Hepatocyte (in vitro differentiated cells): Measurements from ENCODE around the gene MALL. TPM values are rescaled to one million over a fixed set of nuclear protein-coding genes. Genes with fewer than 3 reads are reported as not detected.

ENCODE experiments used
- DNase-seq: peaks from one replicate; pipeline ENCODE4 v3.0.0-alpha.2; 2016; ENCODE audit warnings: low spot score
- H2AFZ ChIP-seq: fragments of 200-600 bp; sonication (generic); 2 replicates; pipeline ENCODE4 v1.6.0; 2016; ENCODE audit warnings: antibody characterized with exemption, mild to moderate bottlenecking
- H3K27ac ChIP-seq: fragments of 200-600 bp; sonication (generic); 2 replicates; pipeline ENCODE4 v1.5.1; 2016; ENCODE audit warnings: mild to moderate bottlenecking
- H3K27me3 ChIP-seq: fragments of 200-600 bp; sonication (generic); 2 replicates; pipeline ENCODE4 v1.6.1; 2016
- H3K36me3 ChIP-seq: fragments of 200-600 bp; sonication (generic); replicated peaks from 2 replicates; pipeline ENCODE4 v1.5.1; 2016; ENCODE audit warnings: low read depth; ENCODE audit not compliant: insufficient read depth
- H3K4me1 ChIP-seq: fragments of 200-600 bp; sonication (generic); 2 replicates; pipeline ENCODE4 v1.5.1; 2016; ENCODE audit warnings: mild to moderate bottlenecking, moderate library complexity; ENCODE audit not compliant: insufficient read depth
- H3K4me2 ChIP-seq: fragments of 200-600 bp; sonication (generic); 2 replicates; pipeline ENCODE4 v1.6.0; 2016
- H3K4me3 ChIP-seq: fragments of 200-600 bp; sonication (generic); 2 replicates; pipeline ENCODE4 v1.5.1; 2016; ENCODE audit warnings: mild to moderate bottlenecking
- H3K79me2 ChIP-seq: fragments of 200-600 bp; sonication (generic); 2 replicates; pipeline ENCODE4 v1.6.0; 2017; ENCODE audit warnings: mild to moderate bottlenecking
- H3K9me2 ChIP-seq: fragments of 200-600 bp; sonication (generic); replicated peaks from 2 replicates; pipeline ENCODE4 v1.6.0; 2017; ENCODE audit warnings: mild to moderate bottlenecking; ENCODE audit not compliant: insufficient read depth
- H3K9me3 ChIP-seq: fragments of 200-600 bp; sonication (generic); 2 replicates; pipeline ENCODE4 v1.5.1; 2016; ENCODE audit warnings: low read depth, mild to moderate bottlenecking
- H4K20me1 ChIP-seq: fragments of 200-600 bp; sonication (generic); 2 replicates; pipeline ENCODE4 v1.6.0; 2016; ENCODE audit warnings: mild to moderate bottlenecking; ENCODE audit not compliant: insufficient read depth, poor library complexity, severe bottlenecking
- CTCF ChIP-seq: fragments of 200-600 bp; sonication (generic); IDR thresholded peaks from 2 replicates; pipeline ENCODE4 v1.5.1; 2016; ENCODE audit warnings: antibody characterized with exemption, mild to moderate bottlenecking; ENCODE audit not compliant: poor library complexity
- EZH2 ChIP-seq: fragments of 200-600 bp; sonication (generic); IDR thresholded peaks from 2 replicates; pipeline ENCODE4 v1.6.1; 2016; ENCODE audit warnings: antibody characterized with exemption, mild to moderate bottlenecking, borderline replicate concordance
- EZH2phosphoT487 ChIP-seq: fragments of 200-600 bp; sonication (generic); IDR thresholded peaks from one replicate; pipeline ENCODE4 v1.6.1; 2018; ENCODE audit warnings: antibody characterized with exemption, mild to moderate bottlenecking, low read depth, moderate library complexity; ENCODE audit not compliant: unreplicated experiment, severe bottlenecking
- WGBS: methylation state at CpG from one replicate; pipeline ENCODE4 v1.1.6; 2016; ENCODE audit warnings: low lambda C conversion rate; ENCODE audit errors: missing lambda C conversion rate; 5-methylcytosine and 5-hydroxymethylcytosine counted together
- polyA plus RNA-seq: library from polyadenylated mRNA; unstranded; fragments of >200 nt; fragmentation: Nextera tagmentation; extraction: Ambion mirVana; gene quantifications from 2 replicates; pipeline ENCODE4 v1.2.1, GENCODE V29; 2016
- total RNA-seq: library from RNA; depleted of rRNA; stranded (reverse); fragments of >200 nt; gene quantifications from 2 replicates; pipeline ENCODE4 v1.2.3, GENCODE V29; 2014

The MALL gene
- total and polyA plus RNA-seq, 2 experiments from 2014 or later: 30.8 to 55.7 TPM

GRCh38 chr2:110152943-110153342 lies 37.3 kb upstream of the MALL start:
- no peaks in the 10 kb centered on the region for H4K20me1 ChIP-seq
- H3K9me3 ChIP-seq: no peaks in the 10 kb centered on the region
- no peaks in the 10 kb centered on the region for H3K79me2 ChIP-seq
- no peaks in the 10 kb centered on the region for H3K27me3 ChIP-seq
- H3K9me2 ChIP-seq: no peaks in the 10 kb centered on the region
- DNase-seq: no peak
- TF ChIP-seq EZH2phosphoT487: no peak
- no peak for TF ChIP-seq EZH2
- no peak for TF ChIP-seq CTCF
- H3K36me3 ChIP-seq: no peaks in the 10 kb centered on the region
- no peak overlapping the region for H3K4me3 ChIP-seq
- H3K4me2 ChIP-seq: no peak overlapping the region
- 82% methylated on average over 3 of the region's 3 CpGs for WGBS
- H3K4me1 ChIP-seq: no peaks in the 10 kb centered on the region
- H3K27ac ChIP-seq: no peak overlapping the region
- no peak overlapping the region for H2AFZ ChIP-seq

DNA sequence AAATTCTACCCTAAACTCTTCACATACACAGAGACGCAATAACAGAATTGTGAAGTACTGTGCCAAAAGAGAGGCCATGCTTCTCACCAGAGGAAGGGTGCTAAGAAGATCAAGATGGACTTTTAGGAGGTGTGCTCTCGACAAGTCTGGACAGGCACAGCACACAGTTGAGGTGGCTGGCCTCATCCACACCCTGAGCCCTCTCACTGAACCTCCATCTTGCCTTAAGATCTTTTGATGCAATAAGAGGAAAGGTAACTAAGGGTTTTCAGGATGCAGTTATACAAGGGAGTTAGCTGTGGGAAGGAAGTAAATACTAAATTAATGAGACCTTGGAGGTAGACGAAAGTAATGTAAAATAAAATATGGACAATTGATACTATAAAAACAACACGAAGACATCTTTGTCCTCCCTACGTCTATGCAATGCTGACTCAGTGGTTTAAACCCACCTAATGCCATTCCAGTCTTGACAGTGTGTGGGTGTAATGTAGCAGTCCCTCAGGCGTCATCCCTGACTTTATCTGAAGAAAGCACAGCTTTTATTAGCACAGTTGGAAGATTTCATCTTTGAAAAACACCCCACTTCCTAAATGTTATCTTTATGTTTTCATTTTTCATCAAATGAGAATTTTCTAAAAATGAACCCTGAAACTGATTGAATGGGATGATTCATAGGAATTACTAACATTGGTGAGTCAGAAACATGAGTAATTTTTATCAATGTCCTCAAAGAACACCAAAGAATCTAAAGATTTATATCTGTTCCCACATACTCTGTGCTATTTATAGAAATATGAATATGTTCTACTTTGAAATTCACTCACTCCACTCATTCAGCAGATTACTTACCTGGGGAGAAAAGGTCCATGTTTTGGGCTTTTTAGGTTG lies 34.0 kb upstream of the MALL start:
- WGBS: 69% methylated on average over 6 of the region's 6 CpGs
- Histone ChIP-seq H2AFZ (no peak overlapping the region), H3K27me3 (no peaks in the 10 kb centered on the region), H3K4me1 (no peaks in the 10 kb centered on the region), H3K9me3 (no peaks in the 10 kb centered on the region), H3K36me3 (no peaks in the 10 kb centered on the region), H3K79me2 (no peaks in the 10 kb centered on the region), H3K4me2 (no peak overlapping the region), H3K27ac (no peak overlapping the region), H3K4me3 (no peak overlapping the region), H3K9me2 (no peaks in the 10 kb centered on the region), H4K20me1 (no peaks in the 10 kb centered on the region)
- DNase-seq: no peak
- TF ChIP-seq EZH2 (no peak), EZH2phosphoT487 (no peak), CTCF (no peak)

- Histone ChIP-seq H3K9me3 (no peaks in the 10 kb centered on the region), H3K9me2 (no peaks in the 10 kb centered on the region), H3K4me3 (no peak overlapping the region), H3K4me1 (no peaks in the 10 kb centered on the region), H4K20me1 (no peaks in the 10 kb centered on the region), H3K79me2 (no peaks in the 10 kb centered on the region), H2AFZ (no peak overlapping the region), H3K27me3 (no peaks in the 10 kb centered on the region), H3K36me3 (no peaks in the 10 kb centered on the region), H3K27ac (no peak overlapping the region), H3K4me2 (no peak overlapping the region)
- no peak for TF ChIP-seq CTCF
- no peak for TF ChIP-seq EZH2phosphoT487
- TF ChIP-seq EZH2: no peak
- 97% methylated on average over 2 of the region's 2 CpGs for WGBS
- DNase-seq: no peak
Observed at GRCh38 chr2:110146945-110147332, 31.3 kb upstream of the MALL start.
